Measurements from ENCODE around the gene DHDDS.

DHDDS gene

GRCh38 chr1:26403656-26404055 is 28.5 kb upstream of the DHDDS start:
- Histone ChIP-seq H3K36me3 (ENCODE audit: insufficient read depth, low read length) (no peaks in the 10 kb centered on the region), H3K4me3 (ENCODE audit: low read depth, low read length) (no peak overlapping the region), H3K27ac (ENCODE audit: low read depth, low read length) (peak overlapping the region; percentile 74; the same call in 1 of the 2 replicates), H3K79me2 (ENCODE audit: control insufficient read depth, insufficient read depth, low read length, unreplicated experiment) (no peaks in the 10 kb centered on the region), H3K27me3 (ENCODE audit: insufficient read depth, low read length) (no peaks in the 10 kb centered on the region), H2AFZ (ENCODE audit: low read length, unreplicated experiment) (no peak overlapping the region), H3K4me1 (ENCODE audit: control insufficient read depth, insufficient read depth, low read length, unreplicated experiment) (peaks cover 22% of the 10 kb centered on the region)

GRCh38 chr1:26404641-26405040 is 27.5 kb upstream of the DHDDS start:
- H3K27me3 ChIP-seq (ENCODE audit: insufficient read depth, low read length) = no peaks in the 10 kb centered on the region
- no peak overlapping the region for H2AFZ ChIP-seq (ENCODE audit: low read length, unreplicated experiment)
- H3K79me2 ChIP-seq (ENCODE audit: control insufficient read depth, insufficient read depth, low read length, unreplicated experiment) = no peaks in the 10 kb centered on the region
- H3K4me1 ChIP-seq (ENCODE audit: control insufficient read depth, insufficient read depth, low read length, unreplicated experiment) = peaks cover 28% of the 10 kb centered on the region
- peak overlapping the region; percentile 74 for H3K27ac ChIP-seq (ENCODE audit: low read depth, low read length)
- no peaks in the 10 kb centered on the region for H3K36me3 ChIP-seq (ENCODE audit: insufficient read depth, low read length)
- no peak overlapping the region for H3K4me3 ChIP-seq (ENCODE audit: low read depth, low read length)

DNA sequence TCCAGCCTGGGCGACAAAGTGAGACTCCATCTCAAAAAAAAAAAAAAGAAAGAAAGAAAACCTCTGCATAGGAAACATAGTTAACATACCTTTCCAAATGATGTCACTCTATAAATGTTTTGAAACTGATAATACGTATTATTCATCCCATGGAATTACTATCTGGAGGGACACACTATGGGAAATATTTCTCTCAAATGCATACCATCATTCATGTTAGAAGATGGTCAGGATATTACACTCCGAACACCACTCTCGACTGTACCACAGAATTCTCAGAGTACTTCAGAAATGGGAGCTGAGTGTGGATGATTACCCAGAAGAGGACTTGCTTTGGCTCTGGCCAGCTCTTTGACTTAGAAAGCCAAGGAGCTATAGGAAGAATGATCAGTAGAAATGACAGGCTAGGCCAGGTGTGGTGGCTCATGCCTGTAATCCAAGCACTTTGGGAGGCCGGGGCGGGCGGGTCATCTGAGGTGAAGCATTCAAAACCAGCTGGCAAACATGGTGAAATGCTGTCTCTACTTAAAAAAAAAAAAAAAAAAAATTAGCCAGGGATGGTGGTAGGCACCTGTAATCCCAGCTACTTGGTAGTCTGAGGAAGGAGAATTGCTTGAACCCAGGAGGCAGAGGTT is 26.7 kb upstream of the DHDDS start:
- H2AFZ ChIP-seq (ENCODE audit: low read length, unreplicated experiment) = no peak overlapping the region
- H3K27me3 ChIP-seq (ENCODE audit: insufficient read depth, low read length) = peaks cover 1% of the 10 kb centered on the region; the same call in 1 of the 2 replicates
- peak overlapping the region; percentile 74 for H3K27ac ChIP-seq (ENCODE audit: low read depth, low read length)
- no peaks in the 10 kb centered on the region for H3K79me2 ChIP-seq (ENCODE audit: control insufficient read depth, insufficient read depth, low read length, unreplicated experiment)
- peak overlapping the region; percentile 28; the same call in 1 of the 2 replicates for H3K4me3 ChIP-seq (ENCODE audit: low read depth, low read length)
- H3K4me1 ChIP-seq (ENCODE audit: control insufficient read depth, insufficient read depth, low read length, unreplicated experiment) = peaks cover 35% of the 10 kb centered on the region
- H3K36me3 ChIP-seq (ENCODE audit: insufficient read depth, low read length) = no peaks in the 10 kb centered on the region

- H3K27ac ChIP-seq (ENCODE audit: low read depth, low read length) = no peak overlapping the region
- peaks cover 33% of the 10 kb centered on the region for H3K27me3 ChIP-seq (ENCODE audit: insufficient read depth, low read length)
- H3K4me1 ChIP-seq (ENCODE audit: control insufficient read depth, insufficient read depth, low read length, unreplicated experiment) = peaks cover 39% of the 10 kb centered on the region
- no peaks in the 10 kb centered on the region for H3K79me2 ChIP-seq (ENCODE audit: control insufficient read depth, insufficient read depth, low read length, unreplicated experiment)
- H3K36me3 ChIP-seq (ENCODE audit: insufficient read depth, low read length) = no peaks in the 10 kb centered on the region
- H3K4me3 ChIP-seq (ENCODE audit: low read depth, low read length) = peak overlapping the region; percentile 32
- H2AFZ ChIP-seq (ENCODE audit: low read length, unreplicated experiment) = no peak overlapping the region
Measured at GRCh38 chr1:26408604-26409003, 23.5 kb upstream of the DHDDS start.

- H3K4me1 ChIP-seq (ENCODE audit: control insufficient read depth, insufficient read depth, low read length, unreplicated experiment) = peaks cover 32% of the 10 kb centered on the region
- H2AFZ ChIP-seq (ENCODE audit: low read length, unreplicated experiment) = no peak overlapping the region
- H3K27me3 ChIP-seq (ENCODE audit: insufficient read depth, low read length) = peaks cover 40% of the 10 kb centered on the region
- no peaks in the 10 kb centered on the region for H3K36me3 ChIP-seq (ENCODE audit: insufficient read depth, low read length)
- no peak overlapping the region for H3K27ac ChIP-seq (ENCODE audit: low read depth, low read length)
- peak overlapping the region; percentile 32 for H3K4me3 ChIP-seq (ENCODE audit: low read depth, low read length)
- no peaks in the 10 kb centered on the region for H3K79me2 ChIP-seq (ENCODE audit: control insufficient read depth, insufficient read depth, low read length, unreplicated experiment)
Measured at GRCh38 chr1:26409191-26409807, 22.8 kb upstream of the DHDDS start.

GRCh38 chr1:26410706-26411623 is 21.2 kb upstream of the DHDDS start, which contains the start of gene LIN28A:
LIN28A (plus strand) TSS chr1:26410817; CDS start chr1:26410892, 75 bp downstream.
- Histone ChIP-seq H3K27ac (ENCODE audit: low read depth, low read length) (no peak within 1 kb of the TSS), H3K36me3 (ENCODE audit: insufficient read depth, low read length) (no peaks in the 10 kb centered on the region), H3K4me3 (ENCODE audit: low read depth, low read length) (peak within 1 kb of the TSS; percentile 37), H3K4me1 (ENCODE audit: control insufficient read depth, insufficient read depth, low read length, unreplicated experiment) (peaks cover 20% of the 10 kb centered on the region), H3K27me3 (ENCODE audit: insufficient read depth, low read length) (peaks cover 54% of the 10 kb centered on the region), H2AFZ (ENCODE audit: low read length, unreplicated experiment) (no peak within 1 kb of the TSS), H3K79me2 (ENCODE audit: control insufficient read depth, insufficient read depth, low read length, unreplicated experiment) (no peaks in the 10 kb centered on the region)

DNA sequence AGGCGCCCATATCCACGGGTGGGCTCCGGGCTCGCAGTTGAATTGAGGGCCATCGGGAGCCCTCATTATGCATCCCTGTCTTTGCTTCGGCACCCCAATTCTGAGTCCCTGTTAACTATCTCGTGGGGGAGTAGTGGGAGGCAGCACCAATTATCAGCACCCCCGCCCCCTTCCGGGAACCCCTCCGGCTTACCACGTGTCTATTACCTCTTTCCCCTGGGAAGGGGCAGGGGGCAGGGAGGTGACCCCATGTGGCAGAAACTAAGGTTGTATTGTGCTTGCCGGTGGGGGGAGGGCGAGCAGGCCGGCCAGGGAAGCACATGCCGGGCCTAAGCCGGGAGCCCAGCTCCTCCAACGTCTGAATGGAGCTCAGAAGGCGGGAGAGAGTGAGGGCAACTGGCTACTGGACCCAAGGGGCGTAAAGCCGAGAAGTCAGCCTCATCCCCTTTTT is 20.5 kb upstream of the DHDDS start:
- no peak overlapping the region for H2AFZ ChIP-seq (ENCODE audit: low read length, unreplicated experiment)
- H3K79me2 ChIP-seq (ENCODE audit: control insufficient read depth, insufficient read depth, low read length, unreplicated experiment) = no peaks in the 10 kb centered on the region
- no peaks in the 10 kb centered on the region for H3K36me3 ChIP-seq (ENCODE audit: insufficient read depth, low read length)
- peak overlapping the region; percentile 37; the same call in 1 of the 2 replicates for H3K4me3 ChIP-seq (ENCODE audit: low read depth, low read length)
- H3K4me1 ChIP-seq (ENCODE audit: control insufficient read depth, insufficient read depth, low read length, unreplicated experiment) = peaks cover 20% of the 10 kb centered on the region
- H3K27me3 ChIP-seq (ENCODE audit: insufficient read depth, low read length) = peaks cover 54% of the 10 kb centered on the region
- no peak overlapping the region for H3K27ac ChIP-seq (ENCODE audit: low read depth, low read length)

- H3K4me3 ChIP-seq (ENCODE audit: low read depth, low read length) = no peak overlapping the region
- H3K36me3 ChIP-seq (ENCODE audit: insufficient read depth, low read length) = no peaks in the 10 kb centered on the region
- no peaks in the 10 kb centered on the region for H3K79me2 ChIP-seq (ENCODE audit: control insufficient read depth, insufficient read depth, low read length, unreplicated experiment)
- peaks cover 54% of the 10 kb centered on the region for H3K27me3 ChIP-seq (ENCODE audit: insufficient read depth, low read length)
- H3K27ac ChIP-seq (ENCODE audit: low read depth, low read length) = no peak overlapping the region
- H3K4me1 ChIP-seq (ENCODE audit: control insufficient read depth, insufficient read depth, low read length, unreplicated experiment) = peaks cover 20% of the 10 kb centered on the region
- no peak overlapping the region for H2AFZ ChIP-seq (ENCODE audit: low read length, unreplicated experiment)
Measured at GRCh38 chr1:26412180-26412840, 19.8 kb upstream of the DHDDS start.

GRCh38 chr1:26413031-26413430 is 19.1 kb upstream of the DHDDS start:
- peaks cover 54% of the 10 kb centered on the region for H3K27me3 ChIP-seq (ENCODE audit: insufficient read depth, low read length)
- peaks cover 20% of the 10 kb centered on the region for H3K4me1 ChIP-seq (ENCODE audit: control insufficient read depth, insufficient read depth, low read length, unreplicated experiment)
- H3K27ac ChIP-seq (ENCODE audit: low read depth, low read length) = no peak overlapping the region
- no peaks in the 10 kb centered on the region for H3K36me3 ChIP-seq (ENCODE audit: insufficient read depth, low read length)
- no peak overlapping the region for H2AFZ ChIP-seq (ENCODE audit: low read length, unreplicated experiment)
- no peak overlapping the region for H3K4me3 ChIP-seq (ENCODE audit: low read depth, low read length)
- H3K79me2 ChIP-seq (ENCODE audit: control insufficient read depth, insufficient read depth, low read length, unreplicated experiment) = no peaks in the 10 kb centered on the region

DNA sequence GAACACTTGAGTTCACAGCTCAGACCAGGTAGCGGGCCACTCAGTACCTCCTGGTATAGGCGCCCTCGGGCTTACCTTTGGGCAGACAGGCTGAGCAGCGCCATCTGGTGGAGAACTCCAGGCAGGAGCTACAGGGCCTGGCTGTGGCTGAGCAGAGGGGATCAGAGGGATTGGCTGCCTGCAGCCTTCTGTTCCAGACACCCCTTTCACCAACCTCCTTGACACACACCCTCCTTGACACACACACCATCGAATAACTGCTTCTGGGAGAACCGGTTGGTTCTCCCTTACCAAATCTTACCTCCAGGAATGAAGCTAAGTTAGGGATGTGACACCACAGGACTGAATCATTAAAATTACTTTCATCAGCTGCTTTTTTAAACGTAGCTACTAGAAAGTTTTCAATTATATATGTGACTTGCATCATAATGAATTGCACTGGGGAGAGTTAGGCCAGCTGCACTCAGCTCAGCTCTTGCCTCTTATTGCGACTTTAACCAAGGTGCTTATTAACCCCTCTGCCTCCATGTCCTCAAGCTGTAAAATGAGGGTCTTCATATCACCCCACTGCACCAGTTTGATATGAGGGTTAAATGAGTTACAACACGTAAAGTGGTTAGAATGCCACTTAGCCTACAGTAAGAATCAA is 14.9 kb upstream of the DHDDS start:
- Histone ChIP-seq H3K27ac (ENCODE audit: low read depth, low read length) (no peak overlapping the region), H3K36me3 (ENCODE audit: insufficient read depth, low read length) (no peaks in the 10 kb centered on the region), H3K4me3 (ENCODE audit: low read depth, low read length) (no peak overlapping the region), H3K79me2 (ENCODE audit: control insufficient read depth, insufficient read depth, low read length, unreplicated experiment) (no peaks in the 10 kb centered on the region), H2AFZ (ENCODE audit: low read length, unreplicated experiment) (no peak overlapping the region), H3K4me1 (ENCODE audit: control insufficient read depth, insufficient read depth, low read length, unreplicated experiment) (no peaks in the 10 kb centered on the region), H3K27me3 (ENCODE audit: insufficient read depth, low read length) (peaks cover 35% of the 10 kb centered on the region)

All from ACC112 (cell line).